Endothelial cell of umbilical vein (primary cell): Measurements from ENCODE around the gene NHS. TPM values are rescaled to one million over a fixed set of nuclear protein-coding genes. Genes with fewer than 3 reads are reported as not detected.

ENCODE experiments used
- BruUV-seq: library from RNA; stranded (reverse); fragments of 400-500 nt; replicated peaks from 2 replicates; lab custom pipeline; 2021; lab: Mats Ljungman, UMichigan
- CTCF ChIA-PET: fragments of 300-600, 350-600 bp; sonication (Branson Sonifier 250); formaldehyde crosslinking; loops from one replicate; lab custom pipeline; 2021; ENCODE audit warnings: antibody characterized with exemption, inconsistent platforms; lab: Charles Lee
- POLR2A ChIA-PET: fragments of 300-600, 350-600 bp; sonication (Branson Sonifier 250); formaldehyde crosslinking; loops from one replicate; lab custom pipeline; 2021; ENCODE audit warnings: antibody characterized with exemption, inconsistent platforms; lab: Charles Lee
- DNase-seq: peaks from one replicate; pipeline ENCODE4 v3.0.0-alpha.2; 2011; ENCODE audit warnings: low read depth, low spot score
- FAIRE-seq: peaks from 2 replicates; lab custom pipeline; 2011; peaks lifted over from hg19 to GRCh38; lab: Jason Lieb, UNC
- H2AFZ ChIP-seq: 2 replicates; pipeline ENCODE4 v1.6.0; 2012; ENCODE audit warnings: low read depth, low read length, control low read depth, inconsistent platforms
- H3K27ac ChIP-seq: 2 replicates; pipeline ENCODE4 v1.5.1; 2011; ENCODE audit warnings: low read depth, mild to moderate bottlenecking, control low read depth, low read length, moderate library complexity; ENCODE audit not compliant: insufficient read depth
- H3K27me3 ChIP-seq, 2 experiments: 2 replicates each; pipeline versions ENCODE4 v1.6.0 to v1.6.1; 2011; ENCODE audit warnings: low read length in 2 of 2, mixed read lengths in 1 of 2; ENCODE audit not compliant: control insufficient read depth in 2 of 2, insufficient read depth in 2 of 2
- H3K36me3 ChIP-seq, 2 experiments: 2 replicates in 1 of 2; 3 replicates in 1 of 2; pipeline ENCODE4 v1.5.1; 2011; ENCODE audit warnings: low read length in 2 of 2, mild to moderate bottlenecking in 1 of 2, moderate library complexity in 1 of 2; ENCODE audit not compliant: control insufficient read depth in 2 of 2, insufficient read depth in 2 of 2; ENCODE audit errors: extremely low read depth in 1 of 2
- H3K4me1 ChIP-seq: 3 replicates; pipeline ENCODE4 v1.5.1; 2011; ENCODE audit warnings: mild to moderate bottlenecking, low read length; ENCODE audit not compliant: control insufficient read depth, insufficient read depth; ENCODE audit errors: extremely low read depth
- H3K4me2 ChIP-seq: 2 replicates; pipeline ENCODE4 v1.6.1; 2011; ENCODE audit warnings: low read length, control low read depth, mixed read lengths; ENCODE audit not compliant: insufficient read depth
- H3K4me3 ChIP-seq, 3 experiments: fragments of 200-600 bp in 1 of 3; sonication (generic), shearing (Covaris generic) in 1 of 3; replicated peaks in 1 of 3; 2 replicates each; pipeline ENCODE4 v1.5.1; 2011 to 2016; ENCODE audit warnings: control low read depth in 3 of 3, low read length in 3 of 3, mild to moderate bottlenecking in 2 of 3, inconsistent platforms in 1 of 3, low read depth in 1 of 3, moderate library complexity in 1 of 3; ENCODE audit not compliant: insufficient read depth in 1 of 3
- H3K79me2 ChIP-seq: 2 replicates; pipeline ENCODE4 v1.6.0; 2012; ENCODE audit warnings: low read length, inconsistent platforms; ENCODE audit not compliant: control insufficient read depth, insufficient read depth
- H3K9ac ChIP-seq: replicated peaks from 2 replicates; pipeline ENCODE3; 2011; ENCODE audit warnings: low read length, control low read depth; ENCODE audit not compliant: insufficient read depth; ENCODE audit errors: extremely low read depth
- H3K9me1 ChIP-seq: replicated peaks from 3 replicates; pipeline ENCODE4 v1.6.0; 2011; ENCODE audit warnings: mild to moderate bottlenecking, low read length; ENCODE audit not compliant: control insufficient read depth, insufficient read depth; ENCODE audit errors: extremely low read depth
- H3K9me3 ChIP-seq: replicated peaks from 2 replicates; pipeline ENCODE4 v1.5.1; 2012; ENCODE audit warnings: low read length, inconsistent platforms; ENCODE audit not compliant: control insufficient read depth, insufficient read depth
- H4K20me1 ChIP-seq: replicated peaks from 2 replicates; pipeline ENCODE3; 2011; ENCODE audit warnings: mild to moderate bottlenecking, low read length; ENCODE audit not compliant: control insufficient read depth, insufficient read depth; ENCODE audit errors: extremely low read depth
- EZH2 ChIP-seq: IDR thresholded peaks from 2 replicates; pipeline ENCODE4 v1.6.1; 2012; ENCODE audit warnings: borderline replicate concordance, low read depth, mild to moderate bottlenecking, moderate library complexity, low read length, inconsistent platforms; ENCODE audit not compliant: severe bottlenecking
- FOS ChIP-seq: IDR thresholded peaks from 2 replicates; pipeline ENCODE4 v1.6.1; 2011; ENCODE audit warnings: mild to moderate bottlenecking, low read length, moderate library complexity, borderline replicate concordance; ENCODE audit not compliant: insufficient read depth
- GATA2 ChIP-seq: IDR thresholded peaks from 2 replicates; pipeline ENCODE4 v1.7.0; 2011; ENCODE audit warnings: low read depth, mild to moderate bottlenecking, moderate library complexity, mixed read lengths, low read length; ENCODE audit not compliant: insufficient read length, insufficient read depth
- JUN ChIP-seq: IDR thresholded peaks from 2 replicates; pipeline ENCODE4 v1.6.1; 2011; ENCODE audit warnings: borderline replicate concordance, low read depth; ENCODE audit not compliant: insufficient read length, insufficient read depth
- MYC ChIP-seq: IDR thresholded peaks from one replicate; pipeline ENCODE4 v1.6.1; 2011; ENCODE audit warnings: mild to moderate bottlenecking, low read depth, low read length
- POLR2A ChIP-seq: IDR thresholded peaks from 2 replicates; pipeline ENCODE4 v1.6.1; 2012; ENCODE audit warnings: low read depth, mild to moderate bottlenecking, control low read depth, low read length
- POLR2AphosphoS5 ChIP-seq: IDR thresholded peaks from 2 replicates; pipeline ENCODE4 v1.6.1; 2012; ENCODE audit warnings: low read depth, mild to moderate bottlenecking, control low read depth, low read length, moderate library complexity; ENCODE audit not compliant: insufficient read depth
- dilution Hi-C: fragments of 300-500 bp; cut with MboI; formaldehyde crosslinking; loops from one replicate; pipeline ENCODE4 v1.15.0; 2019; ENCODE audit warnings: low sequenced_read_pairs; ENCODE audit not compliant: extremely low pct_ligation_motif_present
- intact Hi-C: fragments of 100-400 bp; cut with micrococcal nuclease; formaldehyde crosslinking; loops from one replicate; pipeline ENCODE4 v1.10.0; 2022
- polyA plus RNA-seq, 4 experiments: library from polyadenylated mRNA; depleted of rRNA in 3 of 4; stranded (reverse) in 3 of 4; unstranded in 1 of 4; fragments of >200 nt; gene quantifications; 2 replicates each; pipeline versions ENCODE4 v1.2.1 to v1.2.3, GENCODE V29; 2011 to 2012; ENCODE audit warnings: missing spikeins in 1 of 4
- total RNA-seq: library from RNA; stranded (reverse); gene quantifications from 2 replicates; pipeline ENCODE4 v1.2.3, GENCODE V29; 2021
- TF ChIP-seq, protein P1 (sequence below), 2 donors: IDR thresholded peaks; 1 replicate in 1 of 2; 2 replicates in 1 of 2; pipeline ENCODE4 v1.5.1; 2011; ENCODE audit warnings: low read length in 2 of 2, mild to moderate bottlenecking in 2 of 2, moderate library complexity in 2 of 2, control low read depth in 1 of 2, inconsistent platforms in 1 of 2, low read depth in 1 of 2; ENCODE audit not compliant: insufficient read depth in 1 of 2; ENCODE audit errors: extremely low read depth in 1 of 2
- TF ChIP-seq, protein P2 (sequence below): IDR thresholded peaks from 2 replicates; pipeline ENCODE4 v1.6.1; 2011; ENCODE audit not compliant: insufficient read depth, insufficient read length

Gene NHS
- total and polyA plus RNA-seq, 2 donors (not counting 3 experiments of a cell fraction or from before 2014, with no cell fraction given), result 0.07 to 0.46 TPM

DNA sequence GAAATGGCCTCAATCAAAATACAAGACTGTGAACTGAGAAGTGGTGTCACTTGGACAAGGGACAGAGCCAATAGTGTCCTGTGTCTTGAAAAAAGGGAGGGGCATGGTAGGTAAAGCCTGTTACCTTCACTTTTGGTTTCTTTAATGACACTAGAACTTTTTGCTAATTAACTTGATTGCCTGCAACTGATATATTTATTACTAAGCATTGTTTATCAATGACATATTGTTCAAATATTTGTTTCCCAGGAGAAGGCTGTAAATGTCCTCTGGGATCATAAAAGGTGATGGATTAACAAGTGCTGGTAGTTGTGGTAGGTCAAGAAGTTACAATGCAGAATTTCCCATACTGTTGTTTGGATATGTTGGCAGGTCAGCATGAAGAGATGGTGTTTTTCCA lies 268.5 kb downstream of the NHS start:
- no peaks in the 10 kb centered on the region for H3K36me3 ChIP-seq
- dilution Hi-C loops (no loop called here), intact Hi-C loops (no loop called here)
- H3K27ac ChIP-seq, result no peak overlapping the region
- TF ChIP-seq FOS (no peak), POLR2AphosphoS5 (no peak), JUN (no peak), GATA2 (no peak), POLR2A (no peak), MYC (no peak), EZH2 (no peak)
- TF ChIP-seq, protein P1, sequence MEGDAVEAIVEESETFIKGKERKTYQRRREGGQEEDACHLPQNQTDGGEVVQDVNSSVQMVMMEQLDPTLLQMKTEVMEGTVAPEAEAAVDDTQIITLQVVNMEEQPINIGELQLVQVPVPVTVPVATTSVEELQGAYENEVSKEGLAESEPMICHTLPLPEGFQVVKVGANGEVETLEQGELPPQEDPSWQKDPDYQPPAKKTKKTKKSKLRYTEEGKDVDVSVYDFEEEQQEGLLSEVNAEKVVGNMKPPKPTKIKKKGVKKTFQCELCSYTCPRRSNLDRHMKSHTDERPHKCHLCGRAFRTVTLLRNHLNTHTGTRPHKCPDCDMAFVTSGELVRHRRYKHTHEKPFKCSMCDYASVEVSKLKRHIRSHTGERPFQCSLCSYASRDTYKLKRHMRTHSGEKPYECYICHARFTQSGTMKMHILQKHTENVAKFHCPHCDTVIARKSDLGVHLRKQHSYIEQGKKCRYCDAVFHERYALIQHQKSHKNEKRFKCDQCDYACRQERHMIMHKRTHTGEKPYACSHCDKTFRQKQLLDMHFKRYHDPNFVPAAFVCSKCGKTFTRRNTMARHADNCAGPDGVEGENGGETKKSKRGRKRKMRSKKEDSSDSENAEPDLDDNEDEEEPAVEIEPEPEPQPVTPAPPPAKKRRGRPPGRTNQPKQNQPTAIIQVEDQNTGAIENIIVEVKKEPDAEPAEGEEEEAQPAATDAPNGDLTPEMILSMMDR (IDR thresholded peaks at IDR 0.05; ENCODE audit: extremely low read depth in 1 of 2, insufficient read depth in 1 of 2, low read depth in 1 of 2, low read length in 2 of 2), result no peak
- TF ChIP-seq, protein P2, sequence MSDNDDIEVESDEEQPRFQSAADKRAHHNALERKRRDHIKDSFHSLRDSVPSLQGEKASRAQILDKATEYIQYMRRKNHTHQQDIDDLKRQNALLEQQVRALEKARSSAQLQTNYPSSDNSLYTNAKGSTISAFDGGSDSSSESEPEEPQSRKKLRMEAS, result no peak
- H4K20me1 ChIP-seq, result no peaks in the 10 kb centered on the region
- H3K4me1 ChIP-seq, result no peaks in the 10 kb centered on the region
- H3K9me3 ChIP-seq, result no peaks in the 10 kb centered on the region
- DNase-seq (no peak), FAIRE-seq (no peak)
- no peaks in the 10 kb centered on the region for H3K79me2 ChIP-seq
- POLR2A ChIA-PET, result no interaction called here
- no peak overlapping the region for H3K9ac ChIP-seq
- CTCF ChIA-PET, result no interaction called here
- H2AFZ ChIP-seq, result no peak overlapping the region
- no peaks in the 10 kb centered on the region for H3K9me1 ChIP-seq
- H3K4me3 ChIP-seq, result no peak overlapping the region
- H3K4me2 ChIP-seq, result no peak overlapping the region
- no peaks in the 10 kb centered on the region for H3K27me3 ChIP-seq
- BruUV-seq, result no TSS peak
